ENCODE data around the gene MBD3L2B. TPM values are rescaled to one million over a fixed set of nuclear protein-coding genes. Genes with fewer than 3 reads are reported as not detected.

MBD3L2B gene
- total RNA-seq, 1 donor from 2014 or later, result not detected

Other genes with a start within 250 kb of the MBD3L2B start
- 0.09 TPM in 1 of 2 replicates, not detected in the other for gene VAV1, start 248.7 kb downstream of the MBD3L2B start, total RNA-seq
- not detected in 2 replicates for gene ADGRE1, start 133.9 kb downstream of the MBD3L2B start, total RNA-seq
- not detected in 2 replicates for gene MBD3L5, start 9.1 kb upstream of the MBD3L2B start, total RNA-seq
- not detected in 2 replicates for gene MBD3L4, start 18.7 kb upstream of the MBD3L2B start, total RNA-seq
- gene MBD3L2, start 27.9 kb upstream of the MBD3L2B start, total RNA-seq, result not detected in 2 replicates
- not detected in 2 replicates for gene MBD3L3, start 37.2 kb upstream of the MBD3L2B start, total RNA-seq
- 14.9 and 22.3 TPM in 2 replicates for gene ZNF557, start 48.3 kb upstream of the MBD3L2B start, total RNA-seq

All from dermis blood vessel endothelial cell (primary cell).